Calu3 (cell line): Measurements from ENCODE around the gene SCAP. TPM values are rescaled to one million over a fixed set of nuclear protein-coding genes. Genes with fewer than 3 reads are reported as not detected.

Source experiments
- BruUV-seq: library from RNA; stranded (reverse); fragments of 400-500 nt; replicated peaks from 2 replicates; lab custom pipeline; 2021; lab: Mats Ljungman, UMichigan
- CTCF ChIA-PET: fragments of 300-600 bp; sonication (Branson Sonifier 250); formaldehyde crosslinking; loops from one replicate; lab custom pipeline; 2022; ENCODE audit warnings: antibody characterized with exemption; lab: Charles Lee
- DNase-seq: peaks from one replicate; pipeline ENCODE4 v3.0.0; 2022
- H3K27ac Mint-ChIP-seq: one replicate; pipeline ENCODE4 v1.8.0; 2022; ENCODE audit warnings: mixed read lengths; ENCODE audit not compliant: unreplicated experiment
- H3K27me3 Mint-ChIP-seq: one replicate; pipeline ENCODE4 v1.8.0; 2022; ENCODE audit warnings: mixed read lengths; ENCODE audit not compliant: unreplicated experiment
- H3K36me3 Mint-ChIP-seq: one replicate; pipeline ENCODE4 v1.8.0; 2022; ENCODE audit warnings: mild to moderate bottlenecking, moderate library complexity, mixed read lengths; ENCODE audit not compliant: insufficient read depth, unreplicated experiment
- H3K4me1 Mint-ChIP-seq: one replicate; pipeline ENCODE4 v1.8.0; 2022; ENCODE audit warnings: mild to moderate bottlenecking, low read depth, mixed read lengths; ENCODE audit not compliant: unreplicated experiment
- H3K4me3 Mint-ChIP-seq: one replicate; pipeline ENCODE4 v1.8.0; 2022; ENCODE audit warnings: mild to moderate bottlenecking, low read depth, moderate library complexity, mixed read lengths; ENCODE audit not compliant: unreplicated experiment
- H3K9me3 Mint-ChIP-seq: one replicate; pipeline ENCODE4 v1.8.0; 2022; ENCODE audit warnings: low read depth, mixed read lengths; ENCODE audit not compliant: unreplicated experiment
- CTCF ChIP-seq: fragments of 200-600 bp; IDR thresholded peaks from one replicate; pipeline ENCODE4 v1.8.0; 2022; ENCODE audit warnings: antibody characterized with exemption; ENCODE audit not compliant: unreplicated experiment
- intact Hi-C: fragments of 100-400 bp; cut with micrococcal nuclease; formaldehyde crosslinking; loops from one replicate; pipeline ENCODE4 v1.10.0; 2022; ENCODE audit not compliant: unreplicated experiment
- total RNA-seq: library from RNA; stranded (reverse); gene quantifications from 2 replicates; pipeline ENCODE4 v1.2.3, GENCODE V29; 2022

SCAP gene
- total RNA-seq, 1 experiment from 2014 or later = 74.2 TPM

GRCh38 chr3:47433796-47434195 lies 41.9 kb downstream of the SCAP start:
- Mint-ChIP-seq H3K27me3 (no peaks in the 10 kb centered on the region), H3K4me1 (peaks cover 16% of the 10 kb centered on the region), H3K27ac (no peak overlapping the region), H3K4me3 (no peak overlapping the region), H3K9me3 (no peaks in the 10 kb centered on the region), H3K36me3 (peaks cover 19% of the 10 kb centered on the region)
- intact Hi-C loops = no loop called here
- CTCF ChIA-PET = interaction anchor here (0.7 to 0.8 kb wide), 2 partner anchors 13 to 889 kb away, joined by 3 read pairs; no protein-coding TSS in a partner anchor
- BruUV-seq = no TSS peak
- peak; percentile 30 for DNase-seq
- no peak for TF ChIP-seq CTCF

GRCh38 chr3:47432673-47433072 lies 43.1 kb downstream of the SCAP start:
- CTCF ChIA-PET = interaction anchor here (0.6 kb wide), 1 partner anchor 154 kb away, joined by 3 read pairs; no protein-coding TSS in a partner anchor
- BruUV-seq = no TSS peak

GRCh38 chr3:47431225-47431624 lies 44.5 kb downstream of the SCAP start:
- peaks cover 15% of the 10 kb centered on the region for H3K36me3 Mint-ChIP-seq
- no peaks in the 10 kb centered on the region for H3K27me3 Mint-ChIP-seq
- H3K9me3 Mint-ChIP-seq = no peaks in the 10 kb centered on the region
- peaks cover 16% of the 10 kb centered on the region for H3K4me1 Mint-ChIP-seq
- CTCF ChIA-PET = no interaction called here
- H3K4me3 Mint-ChIP-seq = no peak overlapping the region
- no peak overlapping the region for H3K27ac Mint-ChIP-seq
- intact Hi-C loops = no loop called here
- TF ChIP-seq CTCF = no peak
- DNase-seq = no peak
- BruUV-seq = no TSS peak

More at GRCh38 chr3:47432673-47433072, 43.1 kb downstream of the SCAP start:
- intact Hi-C loops = no loop called here
- TF ChIP-seq CTCF = no peak
- H3K9me3 Mint-ChIP-seq = no peaks in the 10 kb centered on the region
- DNase-seq = no peak
- no peak overlapping the region for H3K27ac Mint-ChIP-seq
- H3K4me3 Mint-ChIP-seq = no peak overlapping the region
- H3K36me3 Mint-ChIP-seq = peaks cover 15% of the 10 kb centered on the region
- peaks cover 16% of the 10 kb centered on the region for H3K4me1 Mint-ChIP-seq
- no peaks in the 10 kb centered on the region for H3K27me3 Mint-ChIP-seq

- no peaks in the 10 kb centered on the region for H3K27me3 Mint-ChIP-seq
- no peak overlapping the region for H3K27ac Mint-ChIP-seq
- BruUV-seq = no TSS peak
- H3K36me3 Mint-ChIP-seq = peaks cover 15% of the 10 kb centered on the region
- H3K4me3 Mint-ChIP-seq = no peak overlapping the region
- no peak for TF ChIP-seq CTCF
- CTCF ChIA-PET = no interaction called here
- H3K4me1 Mint-ChIP-seq = peaks cover 16% of the 10 kb centered on the region
- intact Hi-C loops = no loop called here
- DNase-seq = no peak
- no peaks in the 10 kb centered on the region for H3K9me3 Mint-ChIP-seq
Measured at GRCh38 chr3:47430606-47431005, 45.1 kb downstream of the SCAP start.
